Stimulated activated CD8-positive, alpha-beta memory T cell treated with anti-CD3 and anti-CD28 coated beads, Interleukin-12 subunit alpha, Interleukin-12 subunit beta, amount 100 ng/mL, for 4 hours (primary cell): ENCODE results near the gene ALPI.

Source experiments
- DNase-seq: peaks from one replicate; pipeline ENCODE4 v3.0.0-alpha.2; 2020; ENCODE audit warnings: low read depth

ALPI gene

DNA sequence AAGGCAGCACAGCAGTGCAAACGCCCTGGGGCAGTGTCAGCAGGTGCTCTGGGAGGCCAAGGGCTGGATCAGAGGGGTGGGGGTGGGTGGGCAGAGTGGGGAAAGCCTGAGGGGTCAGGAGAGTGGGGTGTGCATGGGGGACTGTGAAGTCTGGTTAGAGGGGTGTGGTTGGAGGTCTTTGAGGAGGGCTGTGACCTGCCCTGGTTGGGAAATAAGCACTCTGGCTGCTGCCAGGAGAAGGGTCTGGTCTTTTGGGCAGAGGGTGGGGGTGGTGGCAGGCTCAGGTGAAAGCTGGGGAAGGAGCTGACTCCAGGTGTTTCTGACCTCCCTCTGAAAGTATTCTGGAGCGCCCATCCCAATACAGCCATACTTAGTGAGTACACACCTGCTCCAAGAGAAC is 4.2 kb downstream of the ALPI start:
- DNase-seq: no peak

DNA sequence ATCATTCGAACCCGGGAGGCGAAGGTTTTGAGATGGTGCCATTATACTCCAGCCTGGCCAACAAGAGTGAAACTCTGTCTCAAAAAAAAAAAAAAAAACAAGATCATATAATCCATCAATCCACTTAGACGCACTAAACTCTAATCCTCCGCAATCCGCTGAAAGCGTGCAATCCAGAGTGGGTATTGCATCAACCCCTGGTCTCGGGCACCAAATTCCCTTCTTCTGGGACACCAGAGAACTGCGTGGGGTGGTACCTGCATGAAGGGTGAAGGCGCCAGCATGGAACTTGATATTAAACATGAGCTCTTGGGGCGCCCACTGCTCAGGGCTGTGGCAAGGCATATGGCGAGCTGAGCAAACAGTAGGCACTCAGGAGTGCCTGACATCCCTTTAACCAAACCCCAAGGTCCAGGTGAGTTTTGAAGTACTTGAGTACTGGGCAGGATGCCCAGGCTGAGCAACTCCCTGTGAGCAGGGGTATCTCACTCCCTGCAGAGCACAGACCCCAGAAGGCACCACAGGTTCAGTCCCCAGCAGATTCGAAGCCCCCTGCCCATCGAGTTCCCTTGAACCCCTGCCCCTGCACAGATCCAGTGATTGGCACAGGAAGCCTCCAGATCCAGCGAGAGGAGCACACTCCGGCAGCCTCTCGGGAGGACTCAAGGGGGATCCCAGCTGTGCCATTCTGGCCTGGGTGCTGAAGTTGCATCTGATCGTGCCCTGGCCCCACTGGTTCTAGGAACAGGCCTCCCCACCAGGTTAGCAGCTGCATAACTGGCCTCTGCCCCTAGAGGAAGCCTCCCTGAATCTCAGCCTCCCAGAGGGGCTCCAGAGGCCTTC is 8.0 kb downstream of the ALPI start:
- no peak for DNase-seq

DNA sequence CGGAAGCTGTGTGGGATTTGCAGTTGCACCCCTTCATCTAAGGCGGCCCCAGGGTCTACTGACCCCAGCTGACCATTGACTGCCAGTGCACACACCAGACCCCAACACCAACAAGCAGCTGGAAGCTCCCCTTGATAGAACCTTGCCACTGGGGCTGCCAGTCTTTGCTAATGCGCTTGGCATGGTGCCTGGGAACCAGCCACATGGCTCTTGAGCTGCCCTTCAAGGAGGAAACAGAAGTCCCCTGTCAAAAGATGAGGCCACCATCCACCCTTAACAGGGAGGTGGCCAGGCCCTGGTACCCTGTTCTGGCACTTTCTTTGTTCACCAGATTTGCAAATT is 8.6 kb downstream of the ALPI start:
- no peak for DNase-seq

DNA sequence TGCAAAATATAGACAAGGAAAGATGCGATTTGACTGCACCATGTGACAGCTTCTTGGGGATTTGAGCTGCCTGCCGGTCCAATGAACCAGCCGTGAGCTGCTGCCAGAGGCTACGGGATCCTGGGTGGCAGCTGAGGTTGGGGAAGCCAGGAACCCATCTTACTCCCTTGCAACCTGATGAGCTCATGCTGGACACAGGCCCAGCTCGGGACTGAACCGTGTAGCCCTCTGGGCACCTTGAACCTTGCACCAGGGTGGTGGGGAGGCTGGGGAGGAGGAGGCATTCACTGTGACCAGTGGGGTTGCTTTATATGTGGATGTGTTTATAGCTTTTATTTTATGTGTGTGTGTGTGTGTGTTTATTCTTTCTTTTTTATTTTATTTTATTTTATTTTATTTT is 9.1 kb downstream of the ALPI start:
- DNase-seq: no peak

DNA sequence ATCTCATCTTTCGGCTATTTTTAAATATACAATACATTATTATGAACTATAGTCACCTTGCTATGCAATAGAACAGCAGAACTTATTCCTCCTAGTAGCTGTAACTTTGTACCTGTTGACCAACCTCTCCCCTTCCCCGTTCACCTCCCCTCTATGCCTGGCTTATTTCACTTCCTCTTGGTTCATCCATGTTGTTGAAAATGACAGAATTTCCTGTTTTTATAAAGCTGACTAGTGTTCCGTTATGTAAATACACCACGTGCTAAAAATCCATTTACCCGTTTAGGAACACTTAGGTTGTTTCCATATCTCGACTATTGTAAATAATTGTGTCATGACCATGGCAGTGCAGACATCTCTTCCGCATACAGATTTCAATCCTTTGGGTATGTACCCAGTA is 10.3 kb downstream of the ALPI start:
- no peak for DNase-seq

DNA sequence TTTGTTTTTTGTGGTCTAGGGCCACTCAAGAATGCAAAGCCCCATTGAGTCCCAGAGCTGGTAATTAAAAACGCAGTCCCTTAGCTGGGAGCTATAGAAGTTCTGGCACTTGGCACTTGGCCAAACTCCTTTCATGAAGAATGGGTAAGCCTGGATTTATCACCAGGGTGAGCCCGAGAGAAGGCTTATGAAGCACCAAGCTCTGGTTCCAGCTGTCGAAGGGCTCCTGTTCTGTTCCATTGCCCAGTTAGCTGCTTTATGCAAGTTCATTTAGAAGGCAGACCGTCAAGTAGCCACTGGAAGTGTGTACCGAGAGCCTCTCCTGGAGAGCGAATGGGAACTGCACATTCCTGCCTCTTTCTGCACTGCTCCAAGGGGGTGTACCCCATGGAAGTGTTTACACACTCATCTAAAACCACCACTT is 17.5 kb downstream of the ALPI start:
- no peak for DNase-seq

DNA sequence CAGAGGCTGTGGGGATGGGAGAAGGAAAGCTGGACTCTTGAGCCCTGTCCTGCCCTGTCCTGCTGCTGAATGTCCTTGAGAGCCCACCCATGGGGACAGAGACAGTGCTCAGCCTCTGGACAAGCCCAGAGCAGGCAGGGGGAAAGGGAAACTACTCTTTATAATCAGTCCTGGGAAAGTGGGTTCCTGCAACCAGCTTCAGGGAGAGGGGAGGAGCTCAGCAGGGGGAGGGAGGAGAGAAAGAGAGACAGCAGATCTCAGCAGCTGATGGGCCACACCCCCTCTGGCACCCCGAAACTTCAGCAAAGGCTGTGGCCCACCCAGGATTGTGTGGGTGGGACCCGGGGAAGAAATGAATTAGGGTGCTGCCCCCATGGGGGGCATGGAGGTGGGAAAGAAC is 20.1 kb downstream of the ALPI start:
- no peak for DNase-seq

DNA sequence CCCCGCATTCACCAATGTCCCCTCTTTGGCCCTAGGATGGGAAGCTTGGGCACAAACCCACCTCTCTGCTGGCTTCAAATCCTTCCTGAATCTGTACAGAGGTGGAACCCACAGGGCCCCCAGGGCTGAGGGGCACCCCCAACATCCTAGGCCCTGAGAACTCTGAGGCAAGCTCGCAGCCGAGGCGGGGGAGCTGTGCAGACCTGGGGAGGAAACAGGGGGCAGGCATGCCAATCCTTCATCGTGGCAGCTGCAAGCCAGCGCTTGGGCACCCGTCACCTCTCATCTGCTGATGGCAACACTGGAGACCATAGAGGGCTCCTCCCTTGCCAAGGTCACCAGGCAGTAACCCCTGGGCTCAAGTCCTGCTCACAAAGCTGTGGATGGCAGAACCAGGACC is 20.8 kb downstream of the ALPI start:
- no peak for DNase-seq

DNA sequence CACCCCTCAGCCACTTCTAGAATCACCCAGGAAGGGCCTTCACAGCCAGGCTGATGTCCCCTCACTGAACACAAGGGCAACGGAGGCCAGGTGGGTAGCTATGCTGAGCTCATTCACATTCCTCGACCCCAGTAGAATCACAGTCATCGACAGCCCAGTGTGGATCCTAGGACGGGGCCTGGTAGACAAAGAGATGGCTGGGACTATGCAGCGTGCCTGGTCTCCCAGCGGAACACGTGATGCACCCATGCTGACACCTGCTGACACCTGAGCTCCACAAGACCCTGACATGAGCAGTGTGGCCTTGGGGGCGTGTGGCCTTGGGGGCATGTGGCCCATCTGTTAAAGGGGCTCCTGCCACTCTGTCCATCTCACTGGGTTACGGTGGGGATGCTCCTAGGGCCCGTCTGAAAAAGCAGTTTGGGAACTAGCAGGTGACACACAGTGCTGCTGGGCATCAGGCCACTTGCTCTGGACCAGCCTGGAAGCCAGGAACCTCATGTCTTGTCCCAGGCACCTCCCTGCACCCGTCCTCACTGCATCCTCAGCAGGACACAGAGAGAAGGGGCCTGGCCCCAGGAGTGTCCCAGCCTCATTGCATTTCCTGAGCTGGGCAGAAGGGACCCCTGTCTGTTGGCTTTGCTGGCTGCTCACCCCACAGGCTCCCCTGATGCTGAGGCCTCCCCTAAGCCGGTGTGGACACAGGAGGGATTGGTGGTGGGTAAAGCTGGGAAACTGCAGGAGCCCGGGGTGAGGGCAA is 22.0 kb downstream of the ALPI start:
- no peak for DNase-seq

DNA sequence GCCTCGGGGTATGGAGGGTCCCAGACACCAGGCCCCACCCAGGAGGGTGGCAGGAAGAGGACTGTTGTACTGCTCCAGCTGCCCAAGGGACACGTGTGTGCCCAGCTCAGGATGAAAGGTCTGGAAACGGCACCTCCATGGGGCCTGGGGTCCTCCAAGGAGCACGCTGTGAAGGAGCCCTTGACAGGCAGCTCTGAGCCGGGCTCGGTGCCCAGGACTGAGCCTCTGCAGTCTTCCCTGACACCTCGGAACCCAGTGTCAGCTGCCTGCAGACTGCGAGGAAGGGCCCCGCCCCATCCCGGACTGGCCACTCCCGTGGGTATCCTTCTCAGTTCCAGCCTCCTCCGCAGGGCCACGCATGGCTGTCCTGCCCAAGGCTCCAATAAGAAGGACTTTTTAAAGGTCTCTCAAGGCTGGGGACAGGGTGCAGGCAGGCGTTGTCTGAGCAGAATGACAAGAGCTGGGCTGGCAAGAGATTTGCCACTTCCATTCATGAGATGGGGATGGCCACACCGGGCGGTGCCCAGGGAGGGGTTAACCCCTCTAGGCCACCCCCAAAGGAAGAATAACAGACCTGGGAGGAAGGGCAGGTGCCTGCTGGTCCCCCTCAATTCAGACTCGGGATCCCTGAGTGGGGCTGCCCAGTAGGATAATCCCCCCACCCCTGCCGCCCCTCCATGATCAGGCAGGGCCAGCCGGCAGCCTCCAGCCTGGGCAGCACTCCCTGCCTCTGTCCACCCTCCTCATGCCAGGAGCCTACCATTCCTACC is 22.8 kb downstream of the ALPI start:
- DNase-seq: no peak

DNA sequence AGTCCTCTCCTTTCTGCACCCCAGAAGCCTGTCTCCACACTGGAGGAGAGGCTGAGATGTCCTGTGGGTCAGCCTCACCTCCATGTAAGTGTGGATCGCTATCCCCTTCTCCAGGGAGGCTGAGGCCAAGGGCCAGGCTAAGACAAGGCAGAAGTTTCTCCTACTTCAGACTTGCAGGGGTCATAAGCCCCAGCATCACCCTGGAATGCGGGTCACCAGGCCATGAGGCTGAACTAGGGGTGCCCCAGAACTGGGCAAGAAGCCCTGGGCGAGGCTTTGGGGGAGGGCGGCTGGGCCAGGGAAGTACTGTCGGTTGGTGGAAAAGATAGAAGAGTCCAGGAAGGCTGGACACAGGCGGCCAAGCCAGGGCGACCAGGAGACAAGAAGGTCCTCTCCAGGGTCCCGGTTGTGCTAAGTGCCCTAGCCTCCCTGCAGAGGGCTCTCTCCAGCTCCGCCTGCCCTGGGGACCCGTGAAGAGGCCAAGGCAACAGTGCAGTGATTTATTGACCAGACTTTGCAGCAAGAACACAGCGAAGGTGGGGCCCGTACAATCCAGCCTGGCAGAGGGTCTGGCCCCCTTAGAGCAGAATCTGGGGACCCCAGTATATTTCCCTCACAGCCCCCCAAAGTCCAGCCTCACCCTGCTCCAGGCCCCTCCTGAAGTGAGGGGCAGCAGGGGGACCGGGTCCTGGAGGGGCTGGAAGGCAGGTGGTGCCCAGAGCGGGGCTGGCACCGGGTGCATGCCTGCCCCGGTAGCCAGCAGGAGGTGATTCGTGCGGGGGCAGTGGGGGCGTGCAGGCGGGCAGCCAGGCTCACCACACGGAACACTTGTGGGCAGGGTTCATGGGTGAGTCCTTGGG is 23.6 kb downstream of the ALPI start:
- no peak for DNase-seq

DNA sequence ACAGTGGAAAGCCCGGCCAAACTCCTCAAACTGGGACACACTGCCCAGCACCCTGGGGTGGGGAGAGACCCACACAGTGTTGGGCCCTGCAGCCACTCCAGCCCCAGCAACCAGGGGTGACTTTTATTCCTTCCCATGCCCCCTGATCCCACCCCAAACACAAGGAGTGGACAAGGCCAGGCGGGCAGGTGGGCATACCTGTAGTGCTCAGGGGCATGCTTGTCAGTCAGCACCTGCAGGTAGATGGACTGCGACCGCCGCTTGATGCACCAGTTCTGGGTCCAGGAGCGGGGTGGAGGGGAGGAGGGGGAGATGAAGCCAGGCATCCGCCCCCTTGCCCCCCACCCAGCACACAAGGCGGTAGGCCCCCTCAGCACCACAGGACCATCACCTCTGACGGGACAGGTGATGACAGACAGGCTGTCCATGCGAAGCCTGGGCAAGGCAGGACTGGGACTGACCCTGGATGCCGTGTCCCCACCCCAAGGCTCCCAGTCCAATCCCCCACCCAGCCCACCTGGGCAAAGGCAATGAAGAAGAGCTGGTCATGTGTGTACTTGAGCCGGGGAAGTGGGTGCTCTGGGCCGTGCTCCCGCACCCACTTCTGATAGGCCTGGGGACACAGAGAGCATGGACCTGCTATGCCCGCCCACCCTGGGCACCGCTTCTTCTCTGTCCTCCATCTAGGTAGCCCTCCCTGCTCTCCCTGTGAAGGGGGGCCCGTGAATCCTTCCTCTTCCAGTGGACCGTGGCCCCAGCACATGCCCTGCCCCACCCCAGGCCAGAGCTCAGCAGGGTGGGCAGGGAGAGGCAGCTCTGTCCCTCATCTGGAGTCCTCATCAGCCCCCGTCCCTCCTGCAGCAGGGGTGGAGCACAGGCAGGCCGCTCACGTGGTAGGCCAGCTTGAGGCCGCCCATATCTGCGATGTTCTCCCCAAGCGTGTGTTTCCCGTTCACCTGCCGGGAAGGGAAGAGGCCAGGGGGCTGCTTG is 24.5 kb downstream of the ALPI start:
- no peak for DNase-seq

DNA sequence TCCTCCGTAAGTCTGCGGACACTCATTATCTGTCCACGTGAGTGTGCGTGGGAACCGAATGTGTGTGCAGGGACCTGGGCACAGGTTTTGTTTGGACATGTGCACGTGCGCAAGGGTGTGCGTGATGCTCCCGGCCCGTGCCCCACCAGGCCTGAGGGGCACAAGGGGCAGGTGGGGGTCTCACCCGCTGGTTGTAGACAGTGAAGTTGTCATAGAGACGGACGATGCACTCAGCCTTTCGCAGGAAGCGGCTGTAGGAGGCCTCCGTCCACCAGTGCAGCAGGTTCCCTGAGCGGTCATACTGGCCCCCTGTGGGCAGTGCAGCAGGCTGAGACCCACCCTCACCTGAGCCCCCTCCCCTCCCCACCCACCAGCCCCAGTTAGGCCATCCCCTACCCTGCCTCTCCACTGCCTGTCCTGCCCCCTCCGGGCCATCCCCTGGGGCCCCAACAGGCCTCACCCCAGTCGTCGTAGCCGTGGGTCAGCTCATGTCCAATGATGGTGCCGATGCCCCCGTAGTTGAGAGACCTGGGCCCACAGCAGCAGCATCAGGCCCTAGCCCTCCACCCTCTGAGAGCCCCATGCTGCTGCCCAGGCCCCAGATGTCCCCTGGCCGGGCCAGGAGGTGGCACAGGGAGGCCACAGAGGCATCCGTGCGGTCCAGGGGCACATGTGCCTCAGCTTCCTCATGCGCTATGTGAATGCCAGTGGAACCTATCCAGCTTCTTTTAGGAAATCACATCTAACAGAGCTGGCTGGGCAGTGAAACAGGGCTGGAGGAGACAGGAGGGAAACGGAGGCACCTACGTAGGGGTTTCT is 25.6 kb downstream of the ALPI start:
- DNase-seq: no peak

DNA sequence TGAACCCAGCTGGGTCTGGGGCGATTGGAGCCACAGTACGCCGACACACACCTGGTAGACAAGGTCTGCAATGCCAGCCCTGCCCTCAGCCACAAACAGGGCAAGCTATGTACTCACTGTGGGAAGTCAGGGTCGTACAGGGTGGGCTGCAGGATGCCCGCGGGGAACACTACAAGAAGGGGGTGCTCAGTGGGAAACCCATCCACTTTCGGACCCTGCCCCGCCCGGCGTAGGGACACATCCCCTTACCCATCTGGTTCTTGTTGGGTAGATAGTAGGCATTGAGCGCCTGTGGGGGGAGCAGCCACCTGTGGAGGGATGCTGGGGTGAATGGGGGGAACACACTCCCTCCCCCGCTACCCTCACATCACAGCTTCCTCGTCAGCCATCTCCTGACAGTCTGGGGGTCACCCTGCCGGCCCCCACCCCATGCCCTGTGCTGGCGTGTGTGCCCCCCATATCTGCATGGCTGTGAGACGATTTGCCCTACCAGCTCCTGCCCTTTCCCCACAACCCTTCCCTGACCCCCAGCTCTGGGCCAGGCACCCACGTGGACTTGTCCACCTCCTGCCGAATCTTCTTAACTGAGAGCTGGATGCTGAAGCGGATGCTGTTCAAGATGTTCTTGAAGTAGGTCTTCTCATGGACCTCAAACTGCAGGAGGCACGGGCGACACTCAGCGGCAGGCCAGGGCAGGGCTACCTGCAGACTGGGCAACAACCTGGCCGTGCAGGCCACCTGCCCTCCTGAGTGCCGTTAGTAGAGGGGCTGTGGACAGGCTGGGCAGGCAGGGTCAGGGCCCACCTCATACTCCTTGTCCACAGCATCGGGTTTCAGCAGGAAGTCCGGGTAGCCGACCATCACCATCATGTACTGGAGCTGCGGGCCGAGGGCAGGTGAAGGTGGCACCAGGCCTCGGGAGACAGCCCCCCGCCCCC is 26.6 kb downstream of the ALPI start:
- no peak for DNase-seq

DNA sequence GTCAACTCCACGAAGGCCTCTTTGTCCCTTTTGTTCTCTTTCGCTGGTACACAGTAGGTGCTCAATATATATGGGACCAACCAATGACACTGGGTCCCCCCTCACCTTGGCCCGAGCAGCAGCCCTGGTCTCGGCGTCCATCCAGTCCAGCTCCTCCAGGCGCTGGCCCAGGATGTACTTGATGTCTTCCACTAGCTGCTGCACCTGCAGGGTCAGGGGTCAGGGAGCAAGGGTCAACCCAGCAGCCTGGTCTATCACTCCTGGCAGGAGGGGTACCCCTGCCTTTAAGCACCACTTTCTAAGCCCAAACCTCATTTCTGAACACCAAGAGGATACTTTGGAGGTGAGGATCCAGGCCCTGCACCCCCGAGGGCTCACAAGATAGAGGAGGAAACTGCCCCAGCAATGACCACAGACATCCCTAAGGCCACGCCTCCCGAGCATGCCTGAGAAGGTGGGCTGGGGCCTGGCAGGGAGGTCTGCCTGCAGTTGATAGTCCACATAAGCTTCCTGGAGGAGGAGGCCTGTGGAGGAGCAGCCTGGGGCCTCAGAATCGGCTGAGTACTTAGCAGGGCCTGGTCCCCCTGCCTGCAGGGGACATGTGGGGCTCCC is 27.5 kb downstream of the ALPI start:
- no peak for DNase-seq

DNA sequence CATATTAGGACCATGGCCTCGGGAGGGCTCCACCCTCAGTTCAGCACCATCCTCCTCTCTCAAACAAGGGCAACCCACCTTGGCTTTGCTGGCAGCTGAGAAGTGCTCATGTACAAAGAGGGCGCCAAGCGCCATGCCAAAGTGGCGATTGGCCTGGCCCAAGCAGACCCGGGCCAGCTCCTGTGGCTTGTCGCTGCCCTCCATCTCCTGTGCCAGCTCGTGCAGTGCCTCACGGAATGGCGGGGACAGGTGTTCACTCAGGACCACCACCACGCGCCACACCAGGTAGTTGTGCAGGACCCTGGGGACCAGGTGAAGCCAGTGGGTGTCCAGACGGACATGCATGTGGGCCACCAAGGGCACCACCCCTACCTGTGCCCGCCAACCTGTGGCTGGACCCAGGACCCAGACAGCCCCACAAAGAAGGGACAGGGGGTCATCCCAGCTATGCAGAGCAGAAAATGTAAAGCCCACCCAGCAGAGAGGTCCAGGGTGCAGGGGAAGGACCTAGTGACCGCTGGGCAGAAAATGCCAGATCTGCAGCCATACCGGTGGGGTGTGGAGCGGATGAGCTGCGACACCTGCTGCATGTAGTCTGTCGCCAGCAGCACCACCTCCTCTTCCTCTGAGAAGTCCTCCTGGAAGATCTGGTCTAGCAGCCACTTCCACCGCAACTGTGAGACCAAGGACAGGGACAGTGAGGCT is 28.1 kb downstream of the ALPI start:
- no peak for DNase-seq

DNA sequence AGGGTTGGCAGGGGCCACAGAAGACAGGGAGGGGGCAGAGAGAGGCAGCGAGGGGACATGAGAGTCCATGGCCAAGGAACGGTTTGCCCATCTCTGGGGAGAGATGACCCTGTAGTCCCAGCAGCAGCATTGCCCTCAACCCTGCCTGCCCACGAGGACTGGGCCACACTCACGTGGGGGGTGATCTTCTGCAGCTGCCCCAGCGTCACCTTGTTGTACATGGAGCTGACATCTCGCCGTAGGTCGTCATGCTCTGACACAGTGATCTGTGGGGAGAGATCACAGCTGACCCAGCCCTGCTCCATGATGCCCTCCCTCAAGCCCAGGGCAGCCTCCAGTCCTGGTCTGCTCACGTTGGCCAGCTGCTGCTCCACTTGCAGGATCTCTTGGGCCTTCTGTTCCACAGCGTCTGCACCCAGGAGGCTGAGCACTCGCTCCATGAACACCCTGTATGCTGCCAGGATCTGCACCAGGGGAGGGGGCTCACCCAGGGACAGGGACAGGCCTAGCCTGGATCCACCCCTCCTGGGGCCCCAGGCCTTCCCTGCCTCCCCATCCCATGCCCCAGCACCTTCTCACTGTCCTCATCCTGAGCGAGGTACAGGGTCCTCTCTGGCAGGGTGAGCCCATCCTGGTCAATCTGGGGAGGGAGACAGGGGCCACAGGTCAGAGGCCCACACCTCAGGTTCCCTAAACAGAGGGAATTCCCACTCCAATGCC is 28.8 kb downstream of the ALPI start:
- no peak for DNase-seq
